Gastrocnemius medialis (tissue), 4 donors: ENCODE results near the gene NR1D1. TPM values are rescaled to one million over a fixed set of nuclear protein-coding genes. Genes with fewer than 3 reads are reported as not detected.
A peak's percentile ranks its signal among the peaks of the same experiment; 100 is the strongest.

Experiments used
- ATAC-seq, 2 donors: fragments of 150-250 bp; one replicate each; pipeline ENCODE4 v1.9.1; 2016
- DNase-seq, 2 donors: peaks; one replicate each; pipeline ENCODE4 v3.0.0-alpha.2; 2019
- H3K27ac ChIP-seq, 4 donors: fragments of 200-600 bp; sonication (generic); 1 replicate in 1 of 4; 2 replicates in 3 of 4; pipeline ENCODE4 v1.5.1; 2016 to 2018; ENCODE audit warnings: mild to moderate bottlenecking in 2 of 4, moderate library complexity in 1 of 4
- H3K27me3 ChIP-seq, 3 donors: fragments of 200-600 bp; sonication (generic) in 2 of 3; 1 replicate in 1 of 3; 2 replicates in 2 of 3; pipeline versions ENCODE4 v1.5.1 to v1.6.0; 2016 to 2019; ENCODE audit warnings: mild to moderate bottlenecking in 1 of 3, moderate library complexity in 1 of 3
- H3K36me3 ChIP-seq, 2 donors: fragments of 200-600 bp; sonication (generic) in 1 of 2; one replicate each; pipeline ENCODE4 v1.5.1; 2017 to 2018
- H3K4me1 ChIP-seq, 2 donors: fragments of 200-600 bp; sonication (generic) in 1 of 2; one replicate each; pipeline ENCODE4 v1.5.1; 2016 to 2017; ENCODE audit warnings: mild to moderate bottlenecking in 2 of 2
- H3K4me3 ChIP-seq, 4 donors: fragments of 200-600 bp; sonication (generic) in 3 of 4; 1 replicate in 1 of 4; 2 replicates in 3 of 4; pipeline ENCODE4 v1.5.1; 2016 to 2019; ENCODE audit warnings: mild to moderate bottlenecking in 2 of 4
- H3K9me3 ChIP-seq, 3 donors: fragments of 200-600 bp; sonication (generic) in 2 of 3; 1 replicate in 1 of 3; 2 replicates in 2 of 3; pipeline ENCODE4 v1.5.1; 2016 to 2019
- CTCF ChIP-seq, 5 experiments: fragments of 450-650 bp in 3 of 5; fragments of 200-600 bp in 2 of 5; sonication (generic) in 2 of 5; IDR thresholded peaks in 4 of 5; conservative IDR thresholded peaks in 1 of 5; 1 replicate in 4 of 5; 2 replicates in 1 of 5; pipeline ENCODE4 v1.5.1; 2016 to 2019; ENCODE audit warnings: antibody characterized with exemption in 5 of 5, mild to moderate bottlenecking in 3 of 5, moderate library complexity in 3 of 5
- POLR2A ChIP-seq, 2 donors: fragments of 450-650 bp; IDR thresholded peaks; one replicate each; pipeline ENCODE4 v1.6.1; 2017; ENCODE audit warnings: antibody characterized with exemption in 2 of 2, mild to moderate bottlenecking in 2 of 2, moderate library complexity in 2 of 2
- in situ Hi-C, 4 donors: fragments of 200-750 bp; cut with MboI; loops; one replicate each; pipeline versions ENCODE4 v1.15.0 to v1.8.0; 2017; ENCODE audit warnings: low sequenced_read_pairs in 4 of 4
- intact Hi-C: fragments of 100-400 bp; cut with DNase I; formaldehyde crosslinking; loops from one replicate; pipeline ENCODE4 v1.15.1; 2023; ENCODE audit warnings: low total_unique reads
- total RNA-seq, 4 donors: library from RNA; depleted of rRNA; stranded (reverse); fragments of >200 nt; gene quantifications; one replicate each; pipeline versions ENCODE4 v1.1.0 to v1.2.3, GENCODE V29; 2016

NR1D1 gene
- total RNA-seq, 4 donors from 2014 or later: 16.0 to 34.2 (median 18.3) TPM

- ATAC-seq (no peak), DNase-seq (no peak)
- intact Hi-C loops: no loop called here
- Histone ChIP-seq H3K36me3 (no peaks in the 10 kb centered on the region), H3K27ac (peak overlapping the region; percentile 93 to 100 (median 96)), H3K27me3 (no peaks in the 10 kb centered on the region), H3K9me3 (no peaks in the 10 kb centered on the region), H3K4me3 (no peak overlapping the region), H3K4me1 (peaks cover 87 to 89% of the 10 kb centered on the region in 2 donors)
- in situ Hi-C loops: loop anchor here in 2 of 4 donors (5.0 kb wide), 2 partner anchors 33 to 38 kb away; no protein-coding TSS in a partner anchor
- TF ChIP-seq POLR2A (IDR thresholded peaks at IDR 0.05) (no peak), CTCF (IDR thresholded peaks at IDR 0.05 in 4 of 5, conservative IDR thresholded peaks at IDR 0.05 in 1 of 5) (no peak)
Measured at GRCh38 chr17:40104594-40105486, 4.5 kb upstream of the NR1D1 start.

- intact Hi-C loops: no loop called here
- DNase-seq (no peak), ATAC-seq (no peak)
- H3K9me3 ChIP-seq: no peaks in the 10 kb centered on the region
- H3K27me3 ChIP-seq: no peaks in the 10 kb centered on the region
- H3K4me3 ChIP-seq: no peak overlapping the region
- H3K36me3 ChIP-seq: no peaks in the 10 kb centered on the region
- H3K27ac ChIP-seq: peak overlapping the region; percentile 93 to 100 (median 96)
- in situ Hi-C loops: no loop called here
- TF ChIP-seq CTCF (IDR thresholded peaks at IDR 0.05 in 4 of 5, conservative IDR thresholded peaks at IDR 0.05 in 1 of 5) (no peak), POLR2A (IDR thresholded peaks at IDR 0.05) (no peak)
- H3K4me1 ChIP-seq: peaks cover 76 to 78% of the 10 kb centered on the region in 2 donors
Measured at GRCh38 chr17:40103688-40104087, 3.3 kb upstream of the NR1D1 start.

GRCh38 chr17:40103071-40103661, 2.8 kb upstream of the NR1D1 start:
- H3K36me3 ChIP-seq: no peaks in the 10 kb centered on the region
- no peaks in the 10 kb centered on the region for H3K27me3 ChIP-seq
- H3K27ac ChIP-seq: peak overlapping the region; percentile 93 to 100 (median 96)
- H3K9me3 ChIP-seq: no peaks in the 10 kb centered on the region
- TF ChIP-seq CTCF (IDR thresholded peaks at IDR 0.05 in 4 of 5, conservative IDR thresholded peaks at IDR 0.05 in 1 of 5) (no peak), POLR2A (IDR thresholded peaks at IDR 0.05) (no peak)
- H3K4me3 ChIP-seq: no peak overlapping the region
- intact Hi-C loops (no loop called here), in situ Hi-C loops (no loop called here)
- ATAC-seq (no peak), DNase-seq (no peak)
- H3K4me1 ChIP-seq: peaks cover 77 to 79% of the 10 kb centered on the region in 2 donors

- DNase-seq: no peak
- peaks cover 78 to 80% of the 10 kb centered on the region in 2 donors for H3K4me1 ChIP-seq
- intact Hi-C loops: no loop called here
Measured at GRCh38 chr17:40101367-40102210, 1.2 kb upstream of the NR1D1 start.

More at GRCh38 chr17:40101367-40102210, 1.2 kb upstream of the NR1D1 start:
- peak overlapping the region; percentile 30 to 100 (median 82) for H3K4me3 ChIP-seq
- TF ChIP-seq CTCF (IDR thresholded peaks at IDR 0.05 in 4 of 5, conservative IDR thresholded peaks at IDR 0.05 in 1 of 5) (no peak), POLR2A (IDR thresholded peaks at IDR 0.05) (no peak)
- no peak for ATAC-seq
- H3K36me3 ChIP-seq: peaks cover 0 to 7% of the 10 kb centered on the region in 2 donors
- no peaks in the 10 kb centered on the region for H3K27me3 ChIP-seq
- in situ Hi-C loops: no loop called here
- H3K9me3 ChIP-seq: no peaks in the 10 kb centered on the region
- H3K27ac ChIP-seq: peak overlapping the region; percentile 93 to 100 (median 96)
